ENCODE measurements around the gene ARPC1B. TPM values are rescaled to one million over a fixed set of nuclear protein-coding genes. Genes with fewer than 3 reads are reported as not detected.
"Not testable (repeated sequence)": the region's sequence is repeated elsewhere in the genome, so short reads cannot be mapped to it uniquely, and the experiment has no call there.

ARPC1B gene
- total RNA-seq (2014; rRNA removed; shearing (Covaris generic)): 231 and 362 TPM in 2 replicates

DNA sequence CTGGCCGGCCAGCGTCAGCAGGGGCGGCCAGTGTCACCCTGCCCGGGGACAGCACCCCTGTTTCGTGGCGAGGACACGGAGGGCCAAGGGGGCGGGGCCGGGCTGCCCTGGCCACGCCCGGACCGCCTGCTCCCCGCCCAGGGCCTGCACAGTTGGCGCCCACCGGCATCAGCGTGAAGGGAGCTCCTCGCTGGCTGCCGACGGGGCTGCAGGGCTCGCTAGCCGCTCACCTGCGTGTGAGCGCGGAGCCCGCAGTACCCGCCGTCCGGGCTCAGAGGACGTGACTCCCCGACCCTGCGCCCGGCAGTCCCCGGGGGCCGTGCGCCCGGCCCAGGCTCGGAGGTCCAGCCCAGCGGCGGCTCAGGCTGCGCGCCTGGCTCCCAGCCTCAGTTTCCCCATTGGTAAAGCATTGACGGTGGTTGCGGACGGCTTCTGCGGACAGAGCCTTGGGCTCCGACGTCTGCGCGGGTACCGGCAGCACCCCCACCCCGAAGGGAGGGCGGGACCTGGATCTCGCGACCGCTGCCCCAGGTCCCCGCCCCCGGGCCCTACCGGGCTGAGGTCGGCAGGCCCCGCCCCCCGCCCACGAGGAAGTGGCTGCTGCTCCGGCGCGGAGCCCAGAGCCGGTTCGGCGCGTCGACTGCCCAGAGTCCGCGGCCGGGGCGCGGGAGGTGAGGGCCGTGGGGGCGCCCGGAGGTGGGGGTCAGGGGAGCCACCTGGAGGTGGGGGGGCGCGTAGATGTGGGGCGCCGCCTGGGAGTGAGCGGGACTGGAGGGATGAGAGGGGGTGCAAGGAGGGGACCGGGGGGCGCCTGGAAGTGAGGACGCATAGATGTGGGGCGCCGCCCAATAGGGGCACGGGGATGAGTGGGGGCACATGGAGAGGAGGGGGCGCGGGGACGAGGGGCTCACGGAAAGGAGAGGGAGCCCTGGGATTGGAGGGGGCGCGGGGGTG lies at the start of gene ARPC1B:
ARPC1B (plus strand) TSS at position 620 of the 954 bp plus-strand sequence. CDS start 10,985 bp downstream, outside the sequence.
- DNase-seq (ENCODE audit: low read depth in 1 of 2, low spot score in 2 of 2): peak; percentile 48 to 79
- Histone ChIP-seq H3K27ac (no peak within 1 kb of the TSS; the same call in 1 of the 2 replicates), H3K36me3 (peaks cover 31% of the 10 kb centered on the region), H3K4me1 (replicated peaks) (peaks cover 19% of the 10 kb centered on the region), H3K9me3 (replicated peaks) (no peaks in the 10 kb centered on the region), H3K27me3 (replicated peaks) (no peaks in the 10 kb centered on the region), H3K4me3 (peak within 1 kb of the TSS; percentile 79)

DNA sequence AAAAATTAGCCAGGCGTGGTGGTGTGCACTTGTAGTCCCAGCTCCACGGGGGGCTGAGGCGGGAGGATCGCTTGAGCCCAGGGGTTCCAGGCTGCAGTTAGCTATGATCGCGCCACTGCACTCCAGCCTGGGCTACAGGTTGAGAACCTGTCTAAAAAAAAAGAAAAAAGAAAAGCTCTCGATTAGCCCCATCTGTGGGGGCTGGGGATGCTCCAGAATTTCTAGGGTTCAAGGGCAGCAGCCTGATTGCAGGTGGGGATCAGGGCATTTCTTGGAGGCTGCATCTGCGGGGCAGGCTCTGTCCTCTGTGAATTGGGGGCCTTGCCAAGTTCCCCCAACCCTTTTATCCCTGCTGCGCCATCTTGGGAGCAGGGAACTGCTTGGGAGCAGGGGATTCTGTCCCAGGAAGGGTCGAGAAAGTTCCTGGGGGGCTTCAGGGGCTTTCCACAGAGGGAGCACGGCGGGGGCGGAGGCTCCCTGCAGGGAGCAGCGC lies 49.5 kb upstream of the ARPC1B start:
- no peak for DNase-seq (ENCODE audit: low read depth in 1 of 2, low spot score in 2 of 2)
- peaks cover 17% of the 10 kb centered on the region for H3K36me3 ChIP-seq
- no peaks in the 10 kb centered on the region for H3K9me3 ChIP-seq (replicated peaks)
- peaks cover 9% of the 10 kb centered on the region for H3K4me1 ChIP-seq (replicated peaks)
- no peaks in the 10 kb centered on the region for H3K27me3 ChIP-seq (replicated peaks)
- H3K4me3 ChIP-seq: peak overlapping the region; percentile 81
- H3K27ac ChIP-seq: peak overlapping the region; percentile 3; the same call in 1 of the 2 replicates

DNA sequence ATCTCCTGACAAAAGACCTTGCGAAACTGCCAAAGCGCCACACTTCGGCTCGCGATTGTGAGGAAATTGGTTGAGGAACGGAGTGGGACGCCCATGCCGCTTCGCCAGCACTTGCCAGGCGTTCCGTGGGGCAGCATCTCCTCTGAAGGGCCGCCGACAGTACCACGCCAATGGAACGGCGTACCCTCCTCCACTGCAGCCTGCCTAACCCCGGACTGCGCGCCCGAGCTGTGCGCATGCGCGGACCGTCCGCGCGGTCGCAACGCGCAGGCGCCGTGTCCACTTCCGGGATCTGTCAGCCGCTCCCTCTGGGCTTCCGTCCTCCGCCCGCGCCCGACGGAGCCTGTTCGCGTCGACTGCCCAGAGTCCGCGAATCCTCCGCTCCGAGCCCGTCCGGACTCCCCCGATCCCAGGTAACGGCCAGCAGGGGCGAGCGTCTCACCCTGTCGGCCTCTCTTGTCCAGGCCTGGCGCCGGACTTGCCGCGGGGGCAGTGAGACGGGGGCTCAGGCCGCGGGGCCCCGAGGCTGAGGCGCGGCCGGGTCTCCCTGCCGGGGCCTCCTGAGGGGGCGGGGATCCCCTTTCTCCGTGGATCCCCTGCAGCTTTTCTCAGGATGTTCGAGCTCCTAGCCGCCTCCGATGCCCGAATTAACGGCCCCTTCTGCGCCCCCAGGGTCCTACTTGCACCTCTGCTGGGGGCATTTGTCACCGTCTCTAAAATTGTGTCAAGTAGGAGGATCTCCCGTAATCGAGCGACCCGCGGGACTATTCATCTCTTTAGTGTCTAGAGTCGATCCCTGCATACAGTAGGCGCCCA lies 48.7 kb upstream of the ARPC1B start, which contains the start of gene ARPC1A:
ARPC1A (plus strand) TSS at position 307 of the 816 bp plus-strand sequence. CDS start 7,456 bp downstream, outside the sequence.
- Histone ChIP-seq H3K27ac (peak within 1 kb of the TSS; percentile 52), H3K36me3 (peaks cover 22% of the 10 kb centered on the region), H3K27me3 (replicated peaks) (no peaks in the 10 kb centered on the region), H3K4me3 (peak within 1 kb of the TSS; percentile 81), H3K4me1 (replicated peaks) (peaks cover 17% of the 10 kb centered on the region), H3K9me3 (replicated peaks) (no peaks in the 10 kb centered on the region)
- DNase-seq (ENCODE audit: low read depth in 1 of 2, low spot score in 2 of 2): peak; percentile 91 to 92

DNA sequence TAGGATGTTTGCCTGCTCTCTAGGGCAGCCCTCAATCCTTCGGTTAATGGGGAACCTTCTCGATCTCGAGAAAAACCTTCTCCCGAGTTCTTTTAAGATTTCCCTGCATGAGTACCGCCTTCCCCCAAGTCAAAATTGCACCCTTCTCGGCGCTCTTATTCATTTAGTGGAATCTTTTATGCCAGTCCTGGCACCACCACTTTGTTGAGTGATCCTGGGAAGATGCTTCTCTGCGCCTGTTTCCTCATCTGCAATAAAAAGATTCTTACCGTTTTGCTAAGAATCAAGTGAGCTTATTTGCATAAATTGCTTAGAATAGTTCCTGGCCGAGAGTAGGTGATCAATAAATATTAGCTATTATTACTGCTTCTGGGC lies 48.1 kb upstream of the ARPC1B start:
- no peaks in the 10 kb centered on the region for H3K9me3 ChIP-seq (replicated peaks)
- H3K27me3 ChIP-seq (replicated peaks): no peaks in the 10 kb centered on the region
- H3K27ac ChIP-seq: peak overlapping the region; percentile 52; the same call in 1 of the 2 replicates
- H3K36me3 ChIP-seq: peaks cover 23% of the 10 kb centered on the region
- DNase-seq (ENCODE audit: low read depth in 1 of 2, low spot score in 2 of 2): no peak
- peak overlapping the region; percentile 81 for H3K4me3 ChIP-seq
- peaks cover 21% of the 10 kb centered on the region for H3K4me1 ChIP-seq (replicated peaks)

DNA sequence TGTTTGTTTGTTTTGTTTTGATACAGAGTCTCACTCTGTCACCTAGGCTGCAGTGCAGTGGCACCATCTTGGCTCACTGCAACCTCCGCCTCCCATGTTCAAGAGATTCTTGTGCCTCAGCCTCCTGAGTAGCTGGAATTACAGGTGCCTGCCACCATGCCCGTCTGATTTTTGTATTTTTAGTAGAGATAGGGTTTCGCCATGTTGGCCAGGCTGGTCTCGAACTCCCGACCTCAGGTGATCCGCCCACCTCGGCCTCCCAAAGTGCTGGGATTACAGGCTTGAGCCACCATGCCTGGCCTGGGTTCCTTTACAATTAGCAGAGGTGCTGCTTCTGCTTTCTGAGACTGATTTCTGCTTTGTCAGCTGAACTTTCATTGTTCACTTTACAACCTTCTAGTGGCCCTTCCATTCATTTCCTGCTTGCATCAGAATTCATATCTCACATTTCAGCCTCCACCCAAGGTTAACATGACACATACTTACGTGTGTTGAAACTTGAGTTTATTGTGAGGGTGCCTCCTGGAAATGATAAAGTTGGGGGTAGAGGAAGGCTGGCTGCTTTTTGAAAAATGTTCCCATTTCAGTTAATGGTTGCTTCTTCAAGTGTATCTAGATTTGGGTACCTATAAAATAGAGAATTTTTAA lies 44.1 kb upstream of the ARPC1B start:
- peaks cover 54% of the 10 kb centered on the region for H3K36me3 ChIP-seq
- not testable (repeated sequence) for H3K27me3 ChIP-seq (replicated peaks); H3K4me3 ChIP-seq; H3K9me3 ChIP-seq (replicated peaks)
- peak overlapping the region; percentile 30 for H3K27ac ChIP-seq
- H3K4me1 ChIP-seq (replicated peaks): peaks cover 17% of the 10 kb centered on the region
- peak in 1 of 2 experiments; percentile 32 for DNase-seq (ENCODE audit: low read depth in 1 of 2, low spot score in 2 of 2)

DNA sequence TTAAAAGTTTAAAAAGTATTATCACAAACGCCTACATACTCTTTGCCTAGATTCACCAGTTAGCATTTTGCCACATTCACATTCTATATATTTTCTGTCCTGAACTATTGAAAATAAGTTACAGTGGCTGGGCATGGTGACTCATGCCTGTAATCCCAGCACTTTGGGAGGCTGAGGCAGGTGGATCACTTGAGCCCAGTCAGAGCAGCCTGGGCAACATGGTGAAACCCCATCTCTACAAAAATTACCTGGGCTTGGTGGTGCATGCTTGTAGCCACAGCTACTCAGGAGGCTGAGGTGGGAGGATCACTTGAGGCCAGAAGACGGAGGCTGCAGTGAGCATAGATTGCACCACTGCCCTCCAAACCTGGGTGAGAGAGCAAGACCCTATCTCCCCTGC lies 43.5 kb upstream of the ARPC1B start:
- Histone ChIP-seq H3K27me3 (replicated peaks) (no peaks in the 10 kb centered on the region), H3K27ac (peak overlapping the region; percentile 11; the same call in 1 of the 2 replicates), H3K36me3 (peaks cover 53% of the 10 kb centered on the region), H3K9me3 (replicated peaks) (no peaks in the 10 kb centered on the region), H3K4me3 (no peak overlapping the region), H3K4me1 (replicated peaks) (peaks cover 17% of the 10 kb centered on the region)
- DNase-seq (ENCODE audit: low read depth in 1 of 2, low spot score in 2 of 2): no peak

DNA sequence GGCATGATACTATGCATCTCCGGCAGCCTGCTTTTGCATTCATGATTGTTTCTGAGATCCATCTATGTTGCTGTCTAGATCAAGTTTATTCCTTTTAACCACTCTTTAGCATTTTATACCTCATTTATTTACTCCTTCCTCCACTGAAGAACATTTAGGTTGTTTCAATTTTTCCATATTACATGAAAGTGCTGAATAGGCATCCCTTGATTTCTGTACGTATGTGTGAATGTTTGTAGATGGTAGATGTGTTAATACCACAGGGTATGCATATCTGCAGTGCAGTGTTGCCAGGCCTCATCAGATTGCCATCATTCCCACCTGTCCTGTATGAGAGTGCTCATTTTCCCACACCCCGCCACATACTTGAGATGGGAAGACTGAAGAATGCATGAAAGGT lies 34.9 kb upstream of the ARPC1B start:
- Histone ChIP-seq H3K36me3 (peaks cover 90% of the 10 kb centered on the region), H3K27me3 (replicated peaks) (no peaks in the 10 kb centered on the region), H3K4me3 (no peak overlapping the region), H3K4me1 (replicated peaks) (peaks cover 8% of the 10 kb centered on the region; the same call in 1 of the 2 replicates), H3K27ac (no peak overlapping the region), H3K9me3 (replicated peaks) (no peaks in the 10 kb centered on the region)
- DNase-seq (ENCODE audit: low read depth in 1 of 2, low spot score in 2 of 2): no peak

DNA sequence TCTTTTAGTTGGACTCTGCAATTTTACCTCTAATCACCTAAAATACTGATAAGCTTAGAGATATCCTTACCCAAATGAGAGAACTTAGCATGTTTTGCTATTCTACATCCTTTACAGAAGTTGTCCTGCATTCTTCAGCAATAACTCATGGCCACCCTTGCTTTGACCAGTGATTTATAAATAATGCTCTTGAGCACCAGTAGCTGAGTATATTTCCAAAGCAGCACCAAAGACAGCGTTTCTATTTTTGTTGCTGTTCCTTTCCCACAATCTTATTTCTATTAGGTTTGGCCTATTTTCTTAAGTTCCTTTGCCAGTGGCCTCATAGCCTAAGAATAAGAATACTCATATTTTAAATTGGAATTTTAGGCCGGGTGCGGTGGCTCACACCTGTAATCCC lies 33.9 kb upstream of the ARPC1B start:
- DNase-seq (ENCODE audit: low read depth in 1 of 2, low spot score in 2 of 2): no peak
- H3K27me3 ChIP-seq (replicated peaks): no peaks in the 10 kb centered on the region
- H3K4me1 ChIP-seq (replicated peaks): peaks cover 8% of the 10 kb centered on the region; the same call in 1 of the 2 replicates
- no peak overlapping the region for H3K4me3 ChIP-seq
- no peaks in the 10 kb centered on the region for H3K9me3 ChIP-seq (replicated peaks)
- H3K27ac ChIP-seq: no peak overlapping the region
- H3K36me3 ChIP-seq: peaks cover 84% of the 10 kb centered on the region

DNA sequence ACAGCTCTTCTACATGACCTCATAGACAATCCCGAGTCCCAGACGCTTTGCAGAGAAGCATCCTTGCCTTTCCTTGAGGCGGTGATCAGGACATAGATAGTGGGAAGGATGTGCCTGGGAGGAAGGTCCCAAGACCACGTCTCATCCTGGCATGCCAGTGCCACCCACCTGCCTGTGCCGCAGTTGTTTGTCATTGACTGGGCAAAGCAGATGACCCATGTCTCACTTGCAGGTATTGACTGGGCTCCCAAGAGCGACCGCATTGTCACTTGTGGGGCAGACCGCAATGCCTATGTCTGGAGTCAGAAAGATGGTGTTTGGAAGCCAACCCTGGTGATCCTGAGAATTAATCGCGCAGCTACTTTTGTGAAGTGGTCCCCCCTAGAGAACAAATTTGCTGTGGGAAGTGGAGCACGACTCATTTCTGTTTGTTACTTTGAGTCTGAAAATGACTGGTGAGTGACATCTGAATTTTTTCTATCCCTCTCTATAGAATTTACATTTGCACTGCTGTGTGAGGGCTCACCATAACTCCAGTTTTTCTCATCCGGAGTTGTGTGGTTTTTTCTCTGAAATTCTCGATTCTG lies 30.4 kb upstream of the ARPC1B start:
- H3K9me3 ChIP-seq (replicated peaks): no peaks in the 10 kb centered on the region
- H3K27me3 ChIP-seq (replicated peaks): no peaks in the 10 kb centered on the region; the same call in 1 of the 2 replicates
- H3K27ac ChIP-seq: no peak overlapping the region
- no peak overlapping the region for H3K4me3 ChIP-seq
- H3K4me1 ChIP-seq (replicated peaks): peaks cover 8% of the 10 kb centered on the region; the same call in 1 of the 2 replicates
- no peak for DNase-seq (ENCODE audit: low read depth in 1 of 2, low spot score in 2 of 2)
- peaks cover 91% of the 10 kb centered on the region for H3K36me3 ChIP-seq

DNA sequence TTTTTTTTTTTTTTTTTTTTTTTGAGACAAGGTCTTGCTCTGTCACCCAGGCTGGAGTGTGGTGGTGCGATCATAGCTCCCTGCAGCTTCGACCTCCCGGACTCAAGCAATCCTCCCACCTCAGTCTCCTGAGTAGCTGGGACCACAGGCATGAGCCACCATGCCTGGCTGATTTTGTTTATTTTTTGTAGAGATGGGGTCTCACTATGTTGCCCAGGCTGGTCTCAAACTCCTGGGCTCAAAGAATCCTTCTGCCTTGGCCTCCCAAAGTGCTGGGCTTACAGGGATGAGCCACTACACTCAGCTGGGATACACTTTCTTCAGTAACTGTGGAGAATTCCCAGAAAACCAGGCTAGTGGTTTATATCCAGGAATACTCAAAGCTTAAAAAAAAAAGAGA lies 23.9 kb upstream of the ARPC1B start:
- H3K4me1 ChIP-seq (replicated peaks); H3K9me3 ChIP-seq (replicated peaks); H3K4me3 ChIP-seq; H3K27me3 ChIP-seq (replicated peaks); H3K27ac ChIP-seq; DNase-seq (ENCODE audit: low read depth in 1 of 2, low spot score in 2 of 2): not testable (repeated sequence)
- H3K36me3 ChIP-seq: peaks cover 95% of the 10 kb centered on the region

DNA sequence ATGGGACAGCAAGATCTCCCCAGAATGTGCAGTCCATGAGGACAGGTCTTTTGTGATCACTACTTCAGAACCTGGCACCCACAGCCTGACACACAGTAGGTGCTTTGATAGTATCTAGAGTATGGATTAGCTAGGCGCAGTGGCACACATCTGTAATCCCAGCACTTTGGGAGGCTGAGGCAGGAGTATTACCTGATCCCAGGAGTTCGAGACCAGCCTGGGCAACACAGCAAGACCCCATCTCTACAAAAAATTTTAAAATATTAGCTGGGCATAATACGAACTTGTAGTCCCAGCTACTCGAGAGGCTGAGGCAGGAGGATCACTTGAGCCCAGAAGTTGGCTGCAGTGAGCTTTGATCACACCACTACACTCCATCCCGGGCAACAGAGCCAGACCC lies 22.3 kb upstream of the ARPC1B start:
- Histone ChIP-seq H3K36me3 (peaks cover 95% of the 10 kb centered on the region), H3K27me3 (replicated peaks) (no peaks in the 10 kb centered on the region; the same call in 1 of the 2 replicates), H3K4me3 (no peak overlapping the region), H3K4me1 (replicated peaks) (no peaks in the 10 kb centered on the region), H3K9me3 (replicated peaks) (no peaks in the 10 kb centered on the region), H3K27ac (no peak overlapping the region)
- no peak for DNase-seq (ENCODE audit: low read depth in 1 of 2, low spot score in 2 of 2)

DNA sequence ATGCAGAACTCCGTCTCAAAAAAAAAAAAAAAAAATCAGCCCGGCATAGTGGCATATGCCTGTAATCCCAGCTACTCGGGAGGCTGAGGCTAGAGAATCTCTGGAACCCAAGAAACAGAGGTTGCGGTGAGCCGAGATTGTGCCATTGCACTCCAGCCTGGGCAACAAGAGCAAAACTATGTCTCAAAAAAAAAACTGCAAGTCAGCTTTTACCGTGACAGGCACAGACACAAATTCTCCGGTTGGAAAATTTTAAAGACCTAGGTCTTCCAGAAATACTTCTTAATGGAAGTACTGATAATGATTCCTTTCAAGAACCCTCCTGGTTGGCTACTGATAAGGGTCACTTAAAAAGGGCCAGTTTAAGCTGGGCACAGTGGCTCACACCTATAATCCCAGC lies 19.4 kb upstream of the ARPC1B start:
- no peak for DNase-seq (ENCODE audit: low read depth in 1 of 2, low spot score in 2 of 2)
- peaks cover 95% of the 10 kb centered on the region for H3K36me3 ChIP-seq
- no peaks in the 10 kb centered on the region for H3K4me1 ChIP-seq (replicated peaks)
- H3K9me3 ChIP-seq (replicated peaks): no peaks in the 10 kb centered on the region
- H3K27ac ChIP-seq: no peak overlapping the region
- H3K27me3 ChIP-seq (replicated peaks): no peaks in the 10 kb centered on the region
- H3K4me3 ChIP-seq: no peak overlapping the region

Measured in SJSA1 (cell line).